Measurements from ENCODE around the gene COL23A1.

- TF ChIP-seq CTCF (conservative IDR thresholded peaks at IDR 0.05; ENCODE audit: low read depth, low read length): no peak
- no peak for TF ChIP-seq EZH2 (IDR thresholded peaks at IDR 0.05; ENCODE audit: borderline replicate concordance, low read depth, low read length, poor library complexity, severe bottlenecking)
Measured at GRCh38 chr5:178191661-178192060, 398.5 kb downstream of the COL23A1 start.
